Activated T-helper 1 cell treated with anti-CD3 and anti-CD28 coated beads, Interleukin-2, amount 50 U/mL, for 16 hours (primary cell): ENCODE measurements around the gene NFE2L2.
"Not testable (repeated sequence)": the region's sequence is repeated elsewhere in the genome, so short reads cannot be mapped to it uniquely, and the experiment has no call there.

Experiments used
- DNase-seq, 2 donors: peaks; one replicate each; pipeline ENCODE4 v3.0.0-alpha.2; 2020; ENCODE audit warnings: low read depth in 1 of 2, low spot score in 1 of 2

NFE2L2 gene

GRCh38 chr2:177239053-177239452 lies 25.5 kb downstream of the NFE2L2 start:
- DNase-seq = no peak

- DNase-seq = no peak
Observed at GRCh38 chr2:177237932-177238331, 26.6 kb downstream of the NFE2L2 start.

- DNase-seq = no peak
Observed at GRCh38 chr2:177235855-177236437, 28.6 kb downstream of the NFE2L2 start.

- no peak for DNase-seq
Observed at GRCh38 chr2:177234267-177234666, 30.3 kb downstream of the NFE2L2 start.

- DNase-seq = no peak
Observed at GRCh38 chr2:177232098-177232704, 32.3 kb downstream of the NFE2L2 start.

GRCh38 chr2:177231270-177231669 lies 33.3 kb downstream of the NFE2L2 start:
- no peak for DNase-seq

GRCh38 chr2:177229442-177230242 lies 34.9 kb downstream of the NFE2L2 start:
- no peak for DNase-seq

- no peak for DNase-seq
Observed at GRCh38 chr2:177225965-177226360, 38.6 kb downstream of the NFE2L2 start.

GRCh38 chr2:177223436-177223835 lies 41.1 kb downstream of the NFE2L2 start:
- not testable (repeated sequence) for DNase-seq

GRCh38 chr2:177221970-177222369 lies 42.6 kb downstream of the NFE2L2 start:
- no peak for DNase-seq

GRCh38 chr2:177221534-177221933 lies 43.0 kb downstream of the NFE2L2 start:
- no peak for DNase-seq

GRCh38 chr2:177219787-177220186 lies 44.7 kb downstream of the NFE2L2 start:
- not testable (repeated sequence) for DNase-seq

GRCh38 chr2:177217247-177217843 lies 47.2 kb downstream of the NFE2L2 start:
- DNase-seq = no peak

- DNase-seq = peak; percentile 82 to 88
Observed at GRCh38 chr2:177212891-177213856, 51.4 kb downstream of the NFE2L2 start.

- peak; percentile 99 for DNase-seq
Observed at GRCh38 chr2:177212106-177212890, 52.2 kb downstream of the NFE2L2 start, which contains the start of gene HNRNPA3. Gene HNRNPA3 (plus strand): TSS chr2:177212794. CDS start chr2:177212800, 6 bp downstream.

- DNase-seq = no peak
Observed at GRCh38 chr2:177211576-177212105, 52.9 kb downstream of the NFE2L2 start.

GRCh38 chr2:177211169-177211568 lies 53.4 kb downstream of the NFE2L2 start:
- DNase-seq = no peak

GRCh38 chr2:177207101-177207500 lies 57.4 kb downstream of the NFE2L2 start:
- no peak for DNase-seq

- DNase-seq = no peak
Observed at GRCh38 chr2:177204417-177204816, 60.1 kb downstream of the NFE2L2 start.
